Measurements from ENCODE around the gene BATF3.
"Not testable (repeated sequence)": the region's sequence is repeated elsewhere in the genome, so short reads cannot be mapped to it uniquely, and the experiment has no call there.

The BATF3 gene, protein sequence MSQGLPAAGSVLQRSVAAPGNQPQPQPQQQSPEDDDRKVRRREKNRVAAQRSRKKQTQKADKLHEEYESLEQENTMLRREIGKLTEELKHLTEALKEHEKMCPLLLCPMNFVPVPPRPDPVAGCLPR

DNA sequence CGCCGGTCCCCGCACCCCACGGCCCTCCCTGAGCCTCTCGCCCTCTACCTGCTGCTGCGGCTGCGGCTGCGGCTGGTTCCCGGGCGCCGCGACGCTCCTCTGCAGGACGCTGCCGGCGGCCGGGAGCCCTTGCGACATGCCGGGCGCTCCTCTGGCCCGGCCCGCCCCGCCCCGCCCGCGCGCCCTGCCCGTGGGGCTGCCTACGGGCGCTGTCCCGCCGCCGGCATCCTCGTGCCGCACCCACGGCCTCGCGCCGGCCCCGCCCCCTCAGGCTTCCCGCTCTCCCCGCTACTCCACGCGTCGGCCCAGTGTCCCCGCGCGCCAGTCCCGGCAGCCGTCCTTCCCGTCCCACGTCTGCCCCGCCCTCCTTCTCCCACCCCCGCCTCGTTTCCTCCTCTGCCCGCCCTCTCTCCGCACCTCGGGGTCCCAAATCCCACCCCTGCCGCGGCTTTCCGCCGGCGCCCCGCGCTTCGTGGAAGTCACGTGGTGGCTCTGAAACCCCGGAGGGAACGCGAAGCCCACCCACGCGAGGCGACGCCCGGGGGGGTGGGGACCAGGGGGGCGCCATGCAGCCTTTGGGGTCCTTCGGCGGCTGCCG, at the start of gene BATF3:
TSS of gene BATF3 (minus strand) at position 216 of the 598 bp plus-strand sequence. CDS start at position 138, 78 bp downstream.
- peak in 2 of 3 experiments; percentile 48 to 64 for DNase-seq (ENCODE audit: low read depth in 3 of 3)

DNA sequence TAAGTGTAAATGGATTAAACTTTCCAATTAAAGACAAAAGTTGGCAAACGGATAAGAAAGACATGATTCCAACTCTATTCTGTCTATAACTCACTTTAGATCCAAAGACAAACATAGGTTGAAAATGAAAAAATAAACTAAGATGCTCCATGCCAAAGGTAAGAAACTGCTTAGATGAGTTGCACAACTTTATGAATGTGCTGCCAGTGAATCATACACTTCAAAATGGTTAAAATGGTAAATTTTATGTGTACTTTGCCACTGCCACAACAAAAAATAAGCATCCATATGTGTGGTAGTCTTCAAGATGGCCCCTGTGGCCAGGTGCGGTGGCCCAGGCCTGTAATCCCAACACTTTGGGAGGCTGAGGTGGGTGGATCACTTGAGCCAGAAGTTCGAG, 46.9 kb upstream of the BATF3 start:
- DNase-seq (ENCODE audit: low read depth in 3 of 3) = no peak

DNA sequence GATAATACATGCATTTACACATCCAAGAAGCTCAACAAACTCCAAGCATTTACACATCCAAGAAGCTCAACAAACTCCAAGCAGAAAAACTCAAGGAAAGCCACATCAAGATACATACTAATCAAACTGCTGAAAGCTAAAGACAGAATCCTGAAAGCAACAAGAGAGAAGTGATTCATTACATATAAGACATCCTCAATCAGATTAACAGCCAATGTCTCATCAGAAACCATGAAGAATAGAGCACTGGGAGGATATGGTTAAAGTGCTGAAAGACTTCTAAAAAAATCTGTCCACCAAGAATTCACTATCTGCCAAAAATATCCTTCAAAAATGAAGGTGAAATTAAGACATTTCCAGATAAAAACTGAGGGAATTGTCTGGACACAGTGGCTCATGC, 45.7 kb upstream of the BATF3 start:
- no peak for DNase-seq (ENCODE audit: low read depth in 3 of 3)

DNA sequence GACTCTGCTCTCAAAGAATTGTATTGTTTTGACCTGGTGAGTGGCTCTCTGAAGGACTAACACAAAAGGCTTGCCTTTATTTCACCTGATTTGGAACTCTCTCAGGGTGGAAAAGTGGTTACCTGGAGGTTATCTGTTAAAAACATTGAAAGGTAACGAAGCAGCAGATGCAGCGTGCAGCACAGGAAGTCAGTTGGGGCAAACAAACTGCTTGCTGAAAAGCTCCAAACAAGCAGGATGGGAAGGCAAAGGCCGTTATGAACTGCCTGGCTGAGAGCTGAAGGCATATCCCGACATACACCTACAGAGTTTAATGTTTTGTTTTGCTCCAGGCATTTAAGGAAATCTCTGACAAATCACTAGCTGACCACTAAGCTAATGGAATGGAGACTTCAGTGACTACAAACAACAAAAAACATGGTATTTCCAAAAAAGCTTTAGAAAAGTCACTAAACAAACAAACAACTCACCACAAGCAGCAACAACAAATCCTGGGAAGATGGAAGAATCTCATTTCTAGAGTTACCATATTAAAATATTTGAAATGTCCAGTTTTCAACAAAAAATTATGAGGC, 44.3 kb upstream of the BATF3 start:
- DNase-seq (ENCODE audit: low read depth in 3 of 3) = no peak

DNA sequence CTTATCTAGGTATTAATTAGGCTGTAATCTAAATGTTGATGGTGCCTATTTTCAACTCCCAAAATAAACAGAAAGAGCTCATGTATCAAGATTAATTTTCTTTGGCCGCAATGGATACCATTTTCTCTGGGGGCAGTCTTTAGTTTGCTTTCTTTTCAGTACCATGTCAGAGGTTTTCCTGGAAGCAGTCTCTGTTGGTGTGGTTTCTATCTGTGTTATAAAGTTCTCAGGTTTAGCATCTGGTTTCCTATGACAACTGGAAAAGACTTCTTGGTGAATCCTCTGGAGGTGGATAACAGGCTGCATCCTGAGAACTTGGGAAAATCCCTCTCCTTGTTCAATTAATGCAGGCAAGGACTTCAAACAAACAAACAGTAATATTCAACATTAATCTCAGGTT, 38.7 kb upstream of the BATF3 start:
- no peak for DNase-seq (ENCODE audit: low read depth in 3 of 3)

DNA sequence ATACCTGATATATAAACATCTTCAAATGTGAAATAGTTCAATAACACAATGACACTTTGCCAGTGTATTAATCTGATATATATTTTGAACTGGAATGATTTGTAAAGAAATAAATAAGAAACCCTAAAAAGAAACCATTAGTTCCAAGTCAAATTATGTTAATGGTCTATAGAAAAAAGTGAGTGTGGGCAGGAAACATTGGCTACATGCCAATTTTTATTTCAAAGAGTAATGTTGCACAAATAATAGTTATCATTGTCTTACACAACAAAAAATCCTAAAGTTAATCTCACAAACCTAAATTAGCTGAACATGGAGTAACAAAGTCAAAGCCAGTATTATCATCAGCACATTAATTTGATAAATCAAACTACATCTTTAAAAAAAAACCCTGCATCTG, 37.9 kb upstream of the BATF3 start:
- no peak for DNase-seq (ENCODE audit: low read depth in 3 of 3)

DNA sequence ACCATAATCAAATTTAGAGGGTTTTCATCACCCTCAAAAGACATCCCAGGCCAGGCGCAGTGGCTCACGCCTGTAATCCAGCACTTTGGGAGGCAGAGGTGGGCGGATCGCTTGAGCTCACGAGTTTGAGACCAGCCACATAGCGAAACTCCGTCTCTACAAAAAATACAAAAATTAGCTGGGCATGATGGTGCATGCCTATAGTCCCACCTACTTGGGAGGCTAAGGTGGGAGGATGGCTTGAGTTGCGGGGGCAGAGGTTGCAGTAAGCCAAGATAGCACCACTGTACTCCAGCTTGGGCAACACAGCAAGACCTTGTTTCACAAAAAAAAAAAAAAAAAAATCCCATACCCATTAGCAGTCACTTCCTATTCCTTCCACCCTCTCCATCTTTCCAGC, 33.5 kb upstream of the BATF3 start:
- no peak for DNase-seq (ENCODE audit: low read depth in 3 of 3)

DNA sequence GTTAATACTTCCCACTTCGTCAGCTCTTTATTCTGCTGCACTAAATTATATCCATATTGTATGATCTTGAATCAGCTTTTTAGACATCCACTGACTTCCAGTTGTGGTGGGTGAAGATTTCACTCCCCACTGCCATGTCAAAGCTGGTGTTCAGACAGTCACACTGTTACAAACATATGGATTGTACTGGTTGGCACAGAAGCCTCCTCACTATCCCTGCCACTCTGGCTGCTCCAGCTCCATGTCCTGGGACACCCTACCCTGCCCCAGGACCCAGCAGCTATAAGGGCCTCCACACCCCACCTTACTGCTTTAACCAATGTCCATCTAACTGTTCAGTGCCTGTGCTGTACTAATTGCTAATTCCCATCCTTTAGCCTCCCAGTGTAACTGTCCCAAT, 32.0 kb upstream of the BATF3 start:
- DNase-seq (ENCODE audit: low read depth in 3 of 3) = no peak

DNA sequence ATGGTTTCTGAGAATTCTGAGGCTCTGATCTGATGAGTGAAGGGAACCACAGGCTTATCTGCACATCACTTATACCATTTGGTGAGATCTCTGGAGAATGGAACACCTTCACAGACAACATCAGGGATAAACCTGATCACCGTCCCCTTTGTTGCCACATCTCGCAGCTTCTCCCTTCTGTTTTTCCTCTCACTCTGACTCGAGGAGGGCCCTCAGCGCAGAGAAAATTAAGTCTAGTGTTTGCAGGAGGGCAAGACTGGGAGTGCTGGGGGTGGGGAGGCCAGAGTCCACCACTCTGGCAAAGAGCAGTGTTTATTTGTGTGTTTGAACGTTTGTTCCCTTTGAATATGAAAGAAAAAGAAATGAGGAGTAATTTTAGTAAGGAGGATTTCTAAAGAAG, 29.0 kb upstream of the BATF3 start:
- no peak for DNase-seq (ENCODE audit: low read depth in 3 of 3)

DNA sequence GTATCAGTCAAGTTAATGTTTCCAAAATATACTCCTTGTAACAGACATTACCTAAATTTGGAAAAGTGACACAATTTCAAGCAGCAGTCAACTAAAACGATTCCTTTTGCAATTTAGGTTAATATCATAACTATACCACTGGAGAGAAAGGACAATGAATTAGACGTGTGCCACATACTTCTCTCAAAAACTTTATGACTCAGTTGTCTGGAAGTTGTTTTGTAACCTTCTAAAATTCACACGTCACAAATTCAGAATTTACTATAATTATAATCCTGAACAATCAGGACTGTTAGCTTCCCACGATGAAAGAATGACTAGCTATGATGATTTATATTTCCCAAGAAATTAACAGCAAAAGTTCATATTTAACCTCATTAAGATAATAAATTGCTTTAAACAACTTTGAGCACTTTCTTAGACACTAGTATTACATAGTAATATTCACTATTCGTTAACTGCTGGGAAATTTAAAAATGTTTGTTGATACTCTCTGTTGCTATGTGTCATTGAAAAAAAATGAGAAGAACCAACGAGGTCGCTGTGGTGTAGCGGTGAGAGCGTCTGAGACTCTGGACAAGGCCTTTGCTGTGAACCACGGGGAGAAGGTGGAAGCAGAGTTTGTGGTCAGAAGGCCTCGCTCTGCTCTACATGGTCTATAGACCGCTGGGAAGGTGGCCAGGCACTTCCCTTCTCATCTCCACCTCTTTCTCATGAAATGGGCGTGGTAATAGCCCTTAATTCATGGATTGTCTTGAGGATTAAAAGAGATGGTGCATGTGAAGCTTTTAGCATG, 27.9 kb upstream of the BATF3 start:
- DNase-seq (ENCODE audit: low read depth in 3 of 3) = no peak

DNA sequence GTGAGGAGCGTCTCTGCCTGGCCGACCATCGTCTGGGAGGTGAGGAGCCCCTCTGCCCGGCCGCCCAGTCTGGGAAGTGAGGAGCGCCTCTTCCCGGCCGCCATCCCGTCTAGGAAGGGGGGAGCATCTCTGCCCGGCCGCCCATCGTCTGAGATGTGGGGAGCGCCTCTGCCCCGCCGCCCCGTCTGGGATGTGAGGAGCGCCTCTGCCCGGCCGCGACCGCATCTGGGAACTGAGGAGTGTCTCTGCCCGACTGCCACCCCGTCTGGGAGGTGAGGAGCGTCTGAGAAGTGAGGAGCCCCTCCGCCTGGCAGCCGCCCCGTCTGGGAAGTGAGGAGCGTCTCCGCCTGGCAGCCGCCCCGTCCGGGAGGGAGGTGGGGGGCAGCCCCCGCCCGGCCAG, 25.0 kb upstream of the BATF3 start:
- not testable (repeated sequence) for DNase-seq (ENCODE audit: low read depth in 3 of 3)

DNA sequence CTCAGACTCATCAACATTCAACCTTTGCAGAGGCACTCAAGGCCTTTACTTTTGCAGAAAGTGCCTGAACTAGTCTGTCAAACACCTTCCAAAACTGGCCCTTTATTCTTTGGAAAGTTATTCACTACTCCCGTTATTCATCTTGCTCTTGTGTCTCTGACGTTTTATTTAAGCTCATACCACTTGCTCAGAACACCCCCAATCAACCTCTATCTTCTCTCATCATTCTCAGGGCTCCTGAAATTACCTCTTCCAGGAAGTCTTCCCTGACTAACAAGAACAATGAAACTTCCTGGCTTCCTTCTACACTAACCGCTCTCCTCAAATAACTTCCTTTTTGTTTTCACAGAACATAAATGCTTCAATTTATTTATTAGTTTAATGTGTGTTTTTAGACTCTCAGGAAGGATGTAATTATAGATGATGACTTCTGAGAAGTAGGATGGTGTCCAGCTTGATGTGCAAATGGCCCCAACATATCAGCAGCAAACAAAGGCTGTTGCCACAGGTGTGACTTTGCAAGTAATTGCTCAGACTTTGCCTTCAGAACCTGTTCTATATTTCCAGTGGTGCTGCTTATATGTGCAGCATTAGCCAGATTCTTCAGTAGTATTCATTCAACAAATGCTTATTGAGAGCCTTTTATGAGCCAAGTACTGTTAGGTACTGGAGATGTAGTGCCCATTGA, 22.8 kb upstream of the BATF3 start:
- no peak for DNase-seq (ENCODE audit: low read depth in 3 of 3)

DNA sequence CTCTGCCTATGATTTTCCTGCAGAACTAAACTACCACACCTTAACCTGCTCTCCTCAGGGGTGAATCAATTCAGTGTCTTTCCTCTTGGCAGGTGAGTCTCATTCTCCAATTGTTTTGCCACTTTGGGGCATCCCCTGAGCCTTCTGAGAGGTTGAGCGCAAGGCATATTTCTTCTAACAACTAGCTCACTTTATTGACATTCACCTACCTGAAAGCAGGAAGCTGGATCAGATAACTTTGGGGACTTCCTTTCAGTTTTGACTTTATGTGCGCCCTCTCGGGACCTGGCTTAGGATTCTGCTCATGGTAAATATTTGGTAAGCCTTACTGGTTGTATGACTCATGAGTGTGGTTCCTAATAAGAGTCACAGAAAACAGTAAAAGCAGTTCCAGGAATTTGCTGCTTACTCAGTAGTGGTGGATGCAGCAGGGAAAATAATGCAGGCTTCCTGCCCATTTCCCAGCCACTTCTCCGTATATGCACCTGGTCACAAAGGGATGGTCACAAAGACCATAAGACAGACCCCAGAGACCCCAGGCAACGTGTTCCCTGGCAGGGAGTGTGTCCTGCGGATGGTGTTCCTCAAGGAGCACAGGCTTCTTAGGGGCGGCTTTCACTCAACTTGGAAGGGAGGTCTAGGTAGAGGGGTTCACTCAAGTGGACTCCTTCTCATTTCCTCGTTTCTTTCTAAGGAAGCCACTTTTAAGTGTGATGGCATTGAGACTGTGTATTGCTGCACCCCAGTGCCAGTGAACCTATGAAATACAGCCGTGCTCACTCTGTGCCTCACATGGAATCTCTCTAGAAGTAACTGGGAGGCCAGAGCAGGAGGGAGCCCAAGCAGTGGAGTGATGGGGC, 22.0 kb upstream of the BATF3 start:
- DNase-seq (ENCODE audit: low read depth in 3 of 3) = no peak

DNA sequence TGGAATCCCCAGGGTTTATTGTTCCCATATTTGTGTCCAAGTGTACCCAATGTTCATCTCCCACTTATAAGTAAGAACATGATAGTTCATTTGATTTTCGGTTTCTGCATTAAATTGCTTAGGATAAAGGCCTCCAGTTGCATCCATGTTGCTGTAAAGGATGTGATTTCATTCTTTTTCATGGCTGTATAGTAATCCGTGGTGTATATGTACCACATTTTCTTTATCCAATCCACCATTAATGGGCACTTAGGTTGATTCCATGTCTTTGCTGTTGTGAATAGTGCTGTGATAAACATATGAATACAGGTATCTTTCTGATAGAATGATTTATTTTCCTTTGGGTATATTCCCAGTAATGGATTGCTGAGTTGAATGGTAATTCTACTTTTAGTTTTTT, 20.0 kb upstream of the BATF3 start:
- DNase-seq (ENCODE audit: low read depth in 3 of 3) = no peak

DNA sequence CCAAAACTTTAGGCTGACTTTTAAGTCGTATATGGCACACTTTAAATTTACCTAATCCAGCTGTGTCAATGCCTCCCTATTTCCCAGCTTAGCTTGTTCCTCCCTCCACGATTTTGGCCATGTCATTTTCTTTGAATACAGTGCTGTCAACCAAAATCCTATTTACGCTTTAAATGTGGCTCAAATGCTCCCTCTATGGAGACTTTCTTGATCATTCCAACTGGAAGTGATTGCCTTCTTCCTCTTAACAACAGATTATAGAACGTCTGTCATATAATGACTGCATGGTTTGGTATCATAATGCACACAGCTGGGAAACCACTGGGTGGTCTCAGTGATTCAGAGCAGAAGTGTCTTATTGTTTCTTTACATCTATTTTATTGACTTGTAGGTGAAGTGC, 18.9 kb upstream of the BATF3 start:
- DNase-seq (ENCODE audit: low read depth in 3 of 3) = no peak

DNA sequence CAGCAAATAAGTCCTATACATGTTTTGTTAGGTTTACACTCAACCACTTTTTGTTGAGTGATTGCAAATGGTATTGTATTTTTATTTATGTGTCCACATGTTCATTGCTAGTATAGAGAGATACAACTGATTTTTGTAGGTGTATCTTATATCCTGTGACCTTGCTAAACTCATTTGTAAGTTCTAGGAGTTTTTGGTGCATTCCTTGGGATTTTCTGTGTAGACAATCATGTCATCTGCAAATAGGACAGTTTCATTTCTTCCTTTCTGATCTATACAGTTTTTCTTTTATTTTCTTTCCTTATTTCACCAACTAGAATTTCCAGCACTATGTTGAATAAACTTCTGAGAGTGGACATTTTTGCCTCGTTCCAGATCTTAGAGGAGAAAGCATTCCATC, 16.5 kb upstream of the BATF3 start:
- no peak for DNase-seq (ENCODE audit: low read depth in 3 of 3)

DNA sequence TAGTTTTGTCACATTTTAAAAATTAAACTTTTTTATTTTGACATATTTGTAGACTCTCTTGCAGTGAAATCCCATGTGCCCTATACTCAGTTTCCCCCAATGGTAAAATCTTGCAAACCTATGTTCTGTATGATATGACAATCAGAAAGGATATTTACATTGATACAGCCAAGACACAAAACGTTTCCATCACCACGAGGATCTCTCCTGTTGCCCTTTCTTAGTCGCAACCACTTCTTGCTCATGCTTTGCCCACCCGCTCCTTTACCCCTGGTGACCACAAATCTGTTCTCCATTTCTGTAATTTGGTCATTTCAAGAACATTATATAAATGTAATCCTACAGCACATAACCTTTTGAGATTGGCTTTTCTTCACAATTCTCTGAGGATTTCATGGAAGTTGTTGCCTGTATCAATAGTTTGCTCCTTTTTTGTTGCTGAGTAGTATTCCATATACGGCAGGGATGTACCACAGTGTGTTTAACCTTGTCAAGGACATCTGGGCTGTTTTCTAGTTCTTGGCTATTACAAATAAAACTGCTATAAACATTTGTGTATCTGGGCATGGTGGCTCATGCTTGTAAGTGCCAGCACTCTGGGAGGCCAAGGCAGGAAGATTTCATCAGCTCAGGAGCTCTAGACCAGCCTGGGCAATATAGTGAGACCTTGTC, 14.0 kb upstream of the BATF3 start:
- no peak for DNase-seq (ENCODE audit: low read depth in 3 of 3)

DNA sequence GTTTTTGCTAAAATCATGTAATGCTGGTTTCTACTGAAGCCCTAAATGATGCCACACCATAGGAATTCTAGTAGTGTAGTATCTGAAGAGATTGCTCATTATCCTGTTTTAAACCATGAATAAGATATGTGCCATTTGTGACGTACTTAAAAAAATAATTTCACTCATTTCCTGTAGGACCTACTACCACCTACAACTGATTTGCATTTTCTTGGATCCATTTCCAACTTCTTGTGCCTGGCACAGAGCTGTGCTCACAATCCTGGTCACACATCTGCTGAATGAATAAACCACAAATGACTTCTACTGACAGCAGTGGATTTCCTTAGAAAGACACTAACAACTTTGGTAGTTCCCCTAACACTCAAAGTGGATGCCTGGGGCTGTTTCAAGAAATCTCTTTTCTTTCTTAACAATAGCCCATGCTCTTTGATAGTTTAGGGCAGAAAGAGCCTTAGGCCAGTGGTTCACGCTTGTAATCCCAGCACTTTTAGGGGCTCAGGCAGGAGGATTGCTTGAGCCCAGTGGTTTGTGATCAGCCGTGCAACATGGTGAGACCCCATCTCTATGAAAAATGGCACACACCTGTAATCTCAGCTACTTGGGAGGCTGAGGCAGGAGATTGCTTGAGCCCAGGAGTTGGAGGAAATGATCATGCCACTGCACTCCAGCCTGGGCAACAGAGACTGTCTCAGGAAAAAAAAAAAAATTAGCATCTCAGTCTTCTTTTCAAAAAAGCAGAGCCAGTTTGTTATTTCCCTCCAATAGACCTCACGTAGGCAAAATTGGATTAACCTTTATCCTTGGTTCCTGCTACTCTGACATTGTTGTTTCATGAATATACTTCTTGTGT, 13.0 kb upstream of the BATF3 start:
- no peak for DNase-seq (ENCODE audit: low read depth in 3 of 3)

DNA sequence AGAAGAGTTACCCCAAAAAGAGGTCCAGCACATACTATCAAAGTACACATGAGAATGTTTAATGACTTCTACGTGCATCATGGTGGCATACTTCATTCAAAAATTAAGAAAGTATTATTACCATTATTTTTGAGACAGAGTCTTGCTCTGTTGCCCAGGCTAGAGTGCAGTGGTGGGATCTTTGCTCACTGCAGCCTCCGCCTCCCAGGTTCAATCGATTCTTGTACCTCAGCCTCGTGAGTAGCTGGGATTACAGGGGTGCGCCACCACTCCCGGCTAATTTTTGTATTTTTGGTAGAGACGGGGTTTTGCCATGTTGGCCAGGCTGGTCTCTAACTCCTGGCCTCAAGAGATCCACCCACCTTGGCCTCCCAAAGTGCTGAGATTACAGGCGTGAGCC, 12.3 kb upstream of the BATF3 start:
- DNase-seq (ENCODE audit: low read depth in 3 of 3) = not testable (repeated sequence)

DNA sequence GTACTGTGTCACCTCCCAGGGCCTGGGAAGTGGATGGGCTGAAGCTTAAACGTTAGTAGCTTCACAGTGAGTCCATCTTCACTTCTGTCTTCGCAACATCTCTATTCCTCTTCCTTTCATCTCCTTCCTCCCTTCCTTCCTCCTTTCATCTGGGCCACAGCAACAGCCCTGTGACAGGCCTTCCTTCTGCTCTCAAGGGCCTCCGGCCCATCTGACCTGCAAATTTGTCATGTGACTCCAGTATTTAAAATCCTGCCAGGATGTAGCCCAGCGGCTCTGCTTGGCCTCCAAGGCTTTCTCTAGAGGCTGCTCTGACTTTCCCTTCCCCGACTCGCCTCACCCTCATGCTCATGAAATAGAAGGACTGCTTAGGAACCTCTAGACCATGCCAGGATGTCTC, 10.9 kb upstream of the BATF3 start:
- no peak for DNase-seq (ENCODE audit: low read depth in 3 of 3)
